ENCODE measurements around the gene MOSPD3. TPM values are rescaled to one million over a fixed set of nuclear protein-coding genes. Genes with fewer than 3 reads are reported as not detected.

MOSPD3 gene
- total RNA-seq, 6 donors from 2014 or later = 9.9 to 25.8 (median 16.0) TPM

GRCh38 chr7:100641463-100641859 lies 29.1 kb downstream of the MOSPD3 start, which contains the start of gene TFR2:
Gene TFR2, minus strand, starts transcription at chr7:100641552. Its CDS starts 43 bp downstream, at chr7:100641509.
- Histone ChIP-seq H3K36me3 (no peaks in the 10 kb centered on the region), H3K9me3 (no peaks in the 10 kb centered on the region), H3K27me3 (peaks cover 0 to 6% (median 0%) of the 10 kb centered on the region in 4 donors), H3K27ac (no peak within 1 kb of the TSS), H3K4me1 (no peaks in the 10 kb centered on the region), H3K4me3 (no peak within 1 kb of the TSS)
- 41 to 45% methylated on average over 9 to 10 of the region's 10 CpGs for WGBS, 2 donors
- ATAC-seq (ENCODE audit: low FRiP score in 2 of 2) (no peak), DNase-seq (no peak)
- TF ChIP-seq EP300 (IDR thresholded peaks at IDR 0.05) (no peak), POLR2AphosphoS5 (IDR thresholded peaks at IDR 0.05) (no peak), POLR2A (IDR thresholded peaks at IDR 0.05) (no peak), CTCF (IDR thresholded peaks at IDR 0.05) (no peak)

- Histone ChIP-seq H3K9me3 (no peaks in the 10 kb centered on the region), H3K27me3 (peaks cover 0 to 10% (median 0%) of the 10 kb centered on the region in 4 donors), H3K4me3 (no peak overlapping the region), H3K4me1 (no peaks in the 10 kb centered on the region), H3K27ac (no peak overlapping the region), H3K36me3 (no peaks in the 10 kb centered on the region)
- WGBS, 2 donors = 81 to 92% methylated on average over 6 to 10 of the region's 10 CpGs
- TF ChIP-seq CTCF (IDR thresholded peaks at IDR 0.05) = no peak
- TF ChIP-seq POLR2AphosphoS5 (IDR thresholded peaks at IDR 0.05) = no peak
- no peak for TF ChIP-seq POLR2A (IDR thresholded peaks at IDR 0.05)
- TF ChIP-seq EP300 (IDR thresholded peaks at IDR 0.05) = no peak
- DNase-seq (no peak), ATAC-seq (ENCODE audit: low FRiP score in 2 of 2) (no peak)
Observed at GRCh38 chr7:100641860-100642533, 29.7 kb downstream of the MOSPD3 start.

GRCh38 chr7:100642534-100642907 lies 30.2 kb downstream of the MOSPD3 start:
- no peak overlapping the region for H3K27ac ChIP-seq
- peak in 1 of 2 donors; percentile 26 for ATAC-seq (ENCODE audit: low FRiP score in 2 of 2)
- no peak for TF ChIP-seq POLR2A (IDR thresholded peaks at IDR 0.05)
- TF ChIP-seq CTCF (IDR thresholded peaks at IDR 0.05) = no peak
- no peak for TF ChIP-seq POLR2AphosphoS5 (IDR thresholded peaks at IDR 0.05)
- no peak for TF ChIP-seq EP300 (IDR thresholded peaks at IDR 0.05)
- H3K27me3 ChIP-seq = peaks cover 0 to 15% (median 0%) of the 10 kb centered on the region in 4 donors
- no peaks in the 10 kb centered on the region for H3K36me3 ChIP-seq
- 48 to 58% methylated on average over 4 to 11 of the region's 11 CpGs for WGBS, 2 donors
- H3K9me3 ChIP-seq = no peaks in the 10 kb centered on the region
- H3K4me1 ChIP-seq = no peaks in the 10 kb centered on the region
- DNase-seq = peak in 1 of 2 donors; percentile 86
- H3K4me3 ChIP-seq = no peak overlapping the region

GRCh38 chr7:100649826-100650565 lies 37.7 kb downstream of the MOSPD3 start:
- no peak for DNase-seq
- H3K4me3 ChIP-seq = no peak overlapping the region
- H3K27me3 ChIP-seq = peaks cover 0 to 12% (median 3%) of the 10 kb centered on the region in 4 donors
- H3K4me1 ChIP-seq = no peaks in the 10 kb centered on the region
- no peak overlapping the region for H3K27ac ChIP-seq
- H3K9me3 ChIP-seq = no peaks in the 10 kb centered on the region
- ATAC-seq (ENCODE audit: low FRiP score in 2 of 2) = peak in 1 of 2 donors; percentile 16
- TF ChIP-seq POLR2AphosphoS5 (IDR thresholded peaks at IDR 0.05) (no peak), EP300 (IDR thresholded peaks at IDR 0.05) (no peak), POLR2A (IDR thresholded peaks at IDR 0.05) (no peak), CTCF (IDR thresholded peaks at IDR 0.05) (no peak)
- no peaks in the 10 kb centered on the region for H3K36me3 ChIP-seq
- 69 to 82% methylated on average over 11 to 15 of the region's 15 CpGs for WGBS, 2 donors

Measured in upper lobe of left lung (tissue), 6 donors.